SU-DHL-6 (cell line): ENCODE results near the gene CA12.

ENCODE experiments used
- H2AFZ ChIP-seq: fragments of 200-600 bp; sonication (generic); 2 replicates; pipeline ENCODE4 v1.6.1; 2014; ENCODE audit warnings: low read depth, mild to moderate bottlenecking, moderate library complexity, mixed read lengths, antibody characterized with exemption, low read length; ENCODE audit not compliant: severe bottlenecking
- H3F3A ChIP-seq: fragments of 200-600 bp; shearing (Covaris generic); 2 replicates; pipeline ENCODE4 v1.6.0; 2016; ENCODE audit warnings: antibody characterized with exemption, mild to moderate bottlenecking; ENCODE audit not compliant: insufficient read depth
- H3K27ac ChIP-seq: fragments of 200-600 bp; sonication (generic); 2 replicates; pipeline ENCODE4 v1.5.1; 2016; ENCODE audit warnings: low read depth, mild to moderate bottlenecking, low read length, moderate library complexity, mixed read lengths
- H3K27me3 ChIP-seq: fragments of 200-600 bp; sonication (generic), shearing (Covaris generic); 2 replicates; pipeline ENCODE4 v1.6.0; 2014; ENCODE audit warnings: mild to moderate bottlenecking, low read length
- H3K36me3 ChIP-seq: fragments of 200-600 bp; sonication (generic); 2 replicates; pipeline ENCODE4 v1.6.1; 2014; ENCODE audit warnings: mild to moderate bottlenecking, low read length, mixed read lengths
- H3K4me2 ChIP-seq: fragments of 300-600, 200-600 bp; shearing (Covaris generic), sonication (generic); 2 replicates; pipeline ENCODE4 v1.6.0; 2014; ENCODE audit warnings: low read length, low read depth, mild to moderate bottlenecking; ENCODE audit not compliant: poor library complexity, severe bottlenecking
- H3K4me3 ChIP-seq: fragments of 200-600 bp; sonication (generic); 2 replicates; pipeline ENCODE4 v1.5.1; 2014; ENCODE audit warnings: antibody characterized with exemption, low read length, mild to moderate bottlenecking, mixed read lengths; ENCODE audit not compliant: insufficient read depth, poor library complexity, severe bottlenecking
- H3K79me2 ChIP-seq: fragments of 200-600 bp; sonication (generic); 2 replicates; pipeline ENCODE4 v1.6.1; 2014; ENCODE audit warnings: mild to moderate bottlenecking, low read length, moderate library complexity; ENCODE audit not compliant: insufficient read depth
- H3K9ac ChIP-seq: fragments of 200-600 bp; sonication (generic); 2 replicates; pipeline ENCODE4 v1.7.0; 2014; ENCODE audit warnings: mild to moderate bottlenecking, low read length
- H3K9me2 ChIP-seq: fragments of 200-600 bp; sonication (generic); replicated peaks from 2 replicates; pipeline ENCODE4 v1.6.1; 2014; ENCODE audit warnings: low read length; ENCODE audit not compliant: insufficient read depth
- H3K9me3 ChIP-seq: fragments of 200-600 bp; sonication (generic); 2 replicates; pipeline ENCODE4 v1.6.1; 2014; ENCODE audit warnings: low read length, mixed read lengths; ENCODE audit not compliant: insufficient read depth
- H4K20me1 ChIP-seq: fragments of 200-600 bp; sonication (generic); 2 replicates; pipeline ENCODE4 v1.6.1; 2014; ENCODE audit warnings: low read depth, mild to moderate bottlenecking, antibody characterized with exemption, low read length, moderate library complexity, mixed read lengths
- CTCF ChIP-seq: fragments of 200-600 bp; sonication (generic); IDR thresholded peaks from one replicate; pipeline ENCODE4 v1.5.1; 2017; ENCODE audit warnings: antibody characterized with exemption, mild to moderate bottlenecking, low read length, moderate library complexity; ENCODE audit not compliant: insufficient read depth, poor library complexity, severe bottlenecking
- EZH2phosphoT487 ChIP-seq: fragments of 200-600 bp; sonication (generic), shearing (Covaris generic); conservative IDR thresholded peaks from 2 replicates; pipeline ENCODE4 v1.6.1; 2018; ENCODE audit warnings: mild to moderate bottlenecking, antibody characterized with exemption, low read length, moderate library complexity, mixed read lengths

CA12 gene

GRCh38 chr15:63277893-63278456 is 103.7 kb downstream of the CA12 start:
- peak overlapping the region; percentile 94 for H3K4me3 ChIP-seq
- no peaks in the 10 kb centered on the region for H3K9me2 ChIP-seq
- H3F3A ChIP-seq: peaks cover 39% of the 10 kb centered on the region
- no peaks in the 10 kb centered on the region for H3K9me3 ChIP-seq
- no peak for TF ChIP-seq EZH2phosphoT487
- TF ChIP-seq CTCF: no peak
- H2AFZ ChIP-seq: peak overlapping the region; percentile 100
- H3K9ac ChIP-seq: peak overlapping the region; percentile 86
- peak overlapping the region; percentile 55 for H3K27ac ChIP-seq
- H4K20me1 ChIP-seq: no peaks in the 10 kb centered on the region
- H3K27me3 ChIP-seq: no peaks in the 10 kb centered on the region
- H3K79me2 ChIP-seq: no peaks in the 10 kb centered on the region
- peaks cover 11% of the 10 kb centered on the region; the same call in 1 of the 2 replicates for H3K36me3 ChIP-seq
- H3K4me2 ChIP-seq: peak overlapping the region; percentile 75

GRCh38 chr15:63277038-63277892 is 104.4 kb downstream of the CA12 start, which contains the start of gene APH1B:
TSS of gene APH1B (plus strand) at chr15:63277605. CDS start at chr15:63277624, 19 bp downstream.
- H3K4me3 ChIP-seq: peak within 1 kb of the TSS; percentile 94
- TF ChIP-seq CTCF (no peak), EZH2phosphoT487 (no peak)
- no peaks in the 10 kb centered on the region for H3K9me2 ChIP-seq
- H3K79me2 ChIP-seq: no peaks in the 10 kb centered on the region
- H3K27me3 ChIP-seq: no peaks in the 10 kb centered on the region
- peak within 1 kb of the TSS; percentile 89 for H3K4me2 ChIP-seq
- no peaks in the 10 kb centered on the region for H3K9me3 ChIP-seq
- H4K20me1 ChIP-seq: no peaks in the 10 kb centered on the region
- H2AFZ ChIP-seq: peak within 1 kb of the TSS; percentile 100
- H3F3A ChIP-seq: peaks cover 33% of the 10 kb centered on the region
- peak within 1 kb of the TSS; percentile 55 for H3K27ac ChIP-seq
- H3K36me3 ChIP-seq: peaks cover 9% of the 10 kb centered on the region; the same call in 1 of the 2 replicates
- peak within 1 kb of the TSS; percentile 86 for H3K9ac ChIP-seq

GRCh38 chr15:63276342-63277037 is 105.2 kb downstream of the CA12 start:
- Histone ChIP-seq H3K27ac (no peak overlapping the region; the same call in 1 of the 2 replicates), H4K20me1 (no peaks in the 10 kb centered on the region), H3F3A (peaks cover 30% of the 10 kb centered on the region), H3K36me3 (peaks cover 4% of the 10 kb centered on the region; the same call in 1 of the 2 replicates), H3K9ac (peak overlapping the region; percentile 64), H3K4me3 (peak overlapping the region; percentile 58), H3K27me3 (no peaks in the 10 kb centered on the region), H2AFZ (peak overlapping the region; percentile 87), H3K4me2 (peak overlapping the region; percentile 89), H3K9me3 (no peaks in the 10 kb centered on the region), H3K79me2 (no peaks in the 10 kb centered on the region), H3K9me2 (no peaks in the 10 kb centered on the region)
- no peak for TF ChIP-seq EZH2phosphoT487
- TF ChIP-seq CTCF: no peak
